Kidney glomerular epithelial cell (primary cell): ENCODE results near the gene PPP4R1.
"Not testable (repeated sequence)": the region's sequence is repeated elsewhere in the genome, so short reads cannot be mapped to it uniquely, and the experiment has no call there.

Experiments
- DNase-seq: peaks from one replicate; lab custom pipeline; 2025; lab: John Stamatoyannopoulos, UW

PPP4R1 gene

DNA sequence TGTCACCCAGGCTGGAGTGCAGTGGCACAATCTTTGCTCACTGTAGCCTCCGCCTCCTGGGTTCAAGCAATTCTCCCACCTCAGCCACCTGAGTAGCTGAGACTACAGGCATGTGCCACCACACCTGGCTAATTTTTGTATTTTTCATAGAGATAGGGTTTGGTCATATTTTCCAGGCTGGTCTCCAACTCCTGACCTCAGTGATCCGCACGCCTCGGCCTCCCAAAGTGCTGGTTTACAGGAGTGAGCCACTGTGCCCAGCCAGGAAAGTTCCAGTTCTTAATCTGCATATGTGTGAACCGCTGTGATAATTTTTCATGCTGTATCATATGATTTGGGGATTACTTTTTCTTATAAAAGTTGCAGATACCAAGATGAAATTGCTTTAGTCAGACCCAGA is 14.6 kb upstream of the PPP4R1 start:
- DNase-seq: no peak

DNA sequence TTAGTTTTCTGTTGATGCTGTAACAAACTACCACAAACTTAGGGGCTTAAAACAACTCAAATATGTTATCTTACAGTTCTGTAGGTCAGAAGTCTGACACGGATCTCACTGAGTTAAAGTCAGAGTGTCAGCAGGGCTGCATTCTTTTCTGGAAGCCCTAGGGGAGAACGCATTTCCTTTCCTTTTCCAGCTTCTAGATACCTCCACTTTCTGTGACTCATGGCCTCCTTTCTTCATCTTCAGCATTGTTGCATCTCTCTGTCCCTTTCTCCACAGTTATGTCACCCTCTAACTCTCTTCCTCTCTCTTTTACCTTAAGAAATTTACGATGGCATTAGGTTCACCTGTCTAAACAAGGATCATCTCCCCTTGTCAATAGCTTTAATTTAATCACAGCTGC is 13.3 kb upstream of the PPP4R1 start:
- peak; percentile 19 for DNase-seq

DNA sequence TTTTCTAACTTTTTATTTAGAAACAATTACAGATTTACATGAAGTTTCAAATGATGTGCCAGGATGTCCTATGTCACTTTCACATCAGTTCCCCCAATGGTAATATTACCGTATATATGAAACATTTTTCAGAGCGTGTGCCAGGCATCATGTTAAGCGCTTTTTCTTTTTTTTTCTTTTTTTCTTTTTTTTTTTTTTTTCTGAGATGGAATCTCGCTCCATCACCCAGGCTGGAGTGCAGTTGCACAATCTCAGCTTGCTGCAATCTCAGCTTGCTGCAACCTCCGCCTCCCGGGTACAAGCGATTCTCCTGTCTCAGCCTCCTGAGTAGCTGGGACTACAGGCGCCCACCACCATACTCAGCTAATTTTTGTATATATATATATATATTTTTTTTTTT is 5.6 kb upstream of the PPP4R1 start:
- DNase-seq: no peak

DNA sequence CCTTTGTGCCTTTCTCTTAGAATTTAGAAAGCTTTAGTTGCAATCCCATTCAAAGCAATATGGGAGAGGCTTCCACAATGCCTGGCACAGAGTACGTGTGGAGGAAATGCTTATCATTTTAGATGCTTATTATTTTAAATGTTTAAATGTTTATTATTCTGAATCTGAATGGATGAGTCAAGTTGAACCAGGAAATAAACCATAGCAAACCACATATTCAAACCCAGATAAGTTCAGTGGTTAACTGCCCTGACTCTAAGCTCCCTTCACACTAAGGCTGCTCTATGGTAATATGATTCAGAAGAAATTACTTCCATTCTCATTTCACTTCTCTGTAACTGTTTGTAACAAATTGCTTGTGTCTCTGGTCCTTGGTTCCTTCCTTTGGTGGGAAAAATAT is 5.2 kb upstream of the PPP4R1 start:
- peak; percentile 30 for DNase-seq

DNA sequence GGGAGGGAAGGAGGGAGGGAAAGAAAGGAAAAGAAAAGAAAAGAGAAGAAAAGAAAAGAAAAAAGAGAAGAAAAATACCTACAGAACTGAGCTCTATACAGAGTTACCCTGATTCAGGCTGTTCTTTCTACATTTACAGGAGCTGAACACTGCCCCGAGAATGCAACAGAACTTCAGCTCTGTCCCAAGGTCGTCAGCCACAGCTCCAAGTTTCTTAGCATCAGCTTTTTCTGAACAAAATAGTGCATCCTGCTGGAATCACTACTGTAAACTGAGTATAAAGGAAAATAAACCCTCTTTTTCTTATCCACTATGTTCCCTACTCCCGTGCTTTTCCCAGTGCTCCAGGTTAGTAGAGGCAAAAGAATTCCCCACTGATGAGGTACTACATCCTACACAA is 4.7 kb upstream of the PPP4R1 start:
- DNase-seq: no peak

DNA sequence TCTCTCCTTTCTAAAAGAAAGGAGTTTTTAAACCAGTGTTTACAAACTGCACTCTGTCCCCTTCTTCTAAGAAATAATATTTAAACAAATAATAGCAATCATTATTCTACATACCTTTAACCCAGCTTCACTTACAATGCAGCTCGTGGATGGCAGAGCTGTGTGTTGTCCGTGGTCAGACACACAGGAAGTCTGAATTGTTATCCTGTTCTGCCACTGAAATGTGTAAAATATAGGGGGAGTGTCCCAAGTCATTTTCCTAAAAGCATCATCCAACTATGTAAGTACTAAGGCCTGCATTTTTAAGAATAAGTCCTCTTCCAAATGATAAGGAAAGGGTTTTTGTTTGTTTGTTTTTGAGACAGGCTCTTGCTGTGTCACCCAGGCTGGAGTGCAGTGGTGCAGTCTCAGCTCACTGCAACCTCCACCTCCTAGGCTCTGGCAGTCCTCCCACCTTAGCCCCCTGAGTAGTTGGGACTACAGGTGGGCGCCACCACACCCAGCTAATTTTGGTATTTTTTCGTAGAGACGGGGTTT is 2.7 kb upstream of the PPP4R1 start:
- no peak for DNase-seq

DNA sequence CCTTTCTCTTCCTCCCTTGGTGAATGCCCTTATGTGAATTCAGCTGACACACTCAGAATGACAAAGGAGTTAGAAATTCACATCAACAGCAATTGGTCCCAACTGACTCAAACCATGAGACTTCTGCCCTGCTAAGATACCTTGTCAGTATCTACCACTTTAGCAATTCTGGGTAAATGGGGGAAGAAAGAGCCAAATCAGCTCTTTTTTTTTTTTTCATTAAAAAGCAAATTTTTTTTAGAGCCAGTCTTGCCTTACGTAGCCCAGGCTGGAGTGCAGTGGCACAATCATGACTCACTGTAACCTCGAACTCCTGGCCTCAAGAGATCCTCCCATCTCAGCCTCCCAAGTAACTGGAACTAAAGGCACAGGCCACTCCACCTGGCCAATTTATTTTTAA is 1.7 kb upstream of the PPP4R1 start:
- DNase-seq: no peak

DNA sequence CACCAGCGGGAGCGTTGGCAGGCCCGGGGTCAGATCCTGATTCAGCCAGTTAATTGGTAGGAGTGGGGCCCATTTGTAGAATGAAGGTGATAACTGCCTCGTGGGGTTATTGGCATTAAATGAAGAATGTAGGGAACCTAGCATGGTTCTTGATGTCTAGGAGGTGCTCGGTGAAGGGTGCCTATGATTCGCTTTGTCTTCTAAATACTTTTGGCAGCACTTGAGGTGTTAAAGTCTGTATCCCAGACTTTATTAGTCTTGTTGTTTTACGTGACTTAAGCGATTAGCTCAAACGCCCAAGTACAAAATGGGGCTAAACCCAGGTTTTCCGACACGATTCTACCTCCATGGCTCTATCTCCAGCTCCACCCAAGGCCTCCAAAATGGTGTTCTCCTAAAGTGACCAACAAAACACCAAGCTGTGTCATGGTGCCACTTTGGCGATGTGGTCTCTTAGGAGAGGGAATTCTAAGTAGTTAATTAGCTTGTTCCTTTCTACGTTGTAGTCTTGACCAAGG is 980 bp upstream of the PPP4R1 start:
- DNase-seq: peak; percentile 85

DNA sequence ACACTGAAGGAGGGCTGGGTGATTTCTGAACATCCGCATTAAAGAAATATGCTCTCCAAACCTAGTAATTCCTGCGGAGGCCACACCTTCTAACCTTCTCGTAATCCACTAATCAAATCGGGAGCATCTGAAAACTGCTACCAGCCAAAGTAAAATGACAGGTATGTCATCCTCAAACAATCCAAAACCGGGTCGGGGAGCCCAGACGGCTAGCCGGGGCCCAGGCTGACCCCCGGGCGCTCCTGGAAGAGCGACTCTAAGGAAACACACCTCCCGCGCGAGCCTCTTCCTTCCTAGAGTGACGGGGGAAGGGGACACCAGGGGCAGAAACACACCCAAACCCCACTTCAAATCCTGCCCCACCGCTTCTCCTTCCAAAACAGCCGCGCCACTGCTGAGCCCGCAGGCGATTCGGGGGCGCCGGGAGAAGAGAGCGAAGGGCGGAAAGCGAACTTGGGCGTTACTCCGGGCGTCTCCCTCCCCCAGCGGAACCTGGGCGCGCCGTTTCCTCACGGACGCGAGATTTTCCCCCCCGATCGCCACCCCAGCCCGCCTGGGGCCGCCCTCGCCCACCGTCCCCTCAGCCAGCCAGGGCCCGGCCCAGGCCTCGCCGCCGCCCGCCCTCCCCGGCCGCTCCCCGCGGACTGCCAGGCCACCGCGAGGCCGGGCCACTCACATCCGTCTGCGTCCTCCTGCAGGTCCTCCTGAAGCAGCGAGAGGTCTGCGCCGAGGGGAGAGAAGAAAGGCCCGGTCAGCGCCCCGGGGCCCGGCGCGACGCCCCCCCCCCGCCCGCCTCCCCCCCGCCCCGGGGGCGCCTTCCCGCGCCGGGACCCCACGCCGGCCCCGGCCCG is 584 bp downstream of the PPP4R1 start:
- peak; percentile 22 for DNase-seq

DNA sequence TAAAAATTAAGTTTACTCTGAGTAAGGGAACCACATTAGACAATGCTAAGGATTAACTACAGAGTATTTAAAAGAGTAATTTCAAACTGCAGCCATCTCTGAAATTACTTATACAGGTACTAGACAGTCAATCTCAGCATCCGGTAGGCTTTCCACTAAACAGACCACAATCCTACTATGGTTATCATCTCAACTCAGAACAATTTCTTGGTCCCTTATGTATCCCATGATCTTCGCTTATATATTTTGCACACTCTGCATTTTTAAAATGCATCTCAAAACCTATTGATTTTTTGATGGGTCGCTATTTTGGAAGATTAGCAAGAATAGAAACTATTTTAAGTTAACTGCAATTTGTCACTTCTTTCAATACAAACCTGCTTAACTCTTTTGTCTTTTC is 1.4 kb downstream of the PPP4R1 start:
- DNase-seq: no peak

DNA sequence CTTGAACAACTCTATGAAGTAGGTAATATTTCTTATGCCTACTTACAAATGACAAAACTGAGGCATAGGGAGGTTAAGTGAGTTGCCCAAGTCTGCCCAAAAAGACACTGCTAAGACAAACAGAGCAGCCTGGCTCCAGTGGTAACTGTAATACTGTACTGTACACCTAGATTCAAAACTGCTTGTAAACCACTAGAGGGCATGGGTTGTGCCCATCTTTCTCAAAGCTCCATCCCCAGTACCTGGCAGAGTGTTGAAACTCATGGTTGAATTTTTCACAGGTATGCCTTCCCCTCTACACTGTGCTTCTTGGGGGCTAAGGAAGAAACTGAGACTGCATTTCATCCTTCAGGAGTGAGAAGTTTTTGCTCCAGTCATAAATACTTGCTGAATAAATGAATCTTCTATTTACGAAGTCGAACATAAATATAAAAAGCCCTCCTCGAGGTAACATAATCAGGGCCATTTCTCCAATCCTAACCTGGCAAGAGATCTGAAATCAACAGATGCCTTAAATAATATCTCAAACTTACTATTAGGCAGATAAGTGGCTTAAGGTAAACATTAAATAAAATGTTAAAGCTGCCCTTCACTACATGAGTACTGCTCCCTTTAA is 2.0 kb downstream of the PPP4R1 start:
- DNase-seq: peak; percentile 62

DNA sequence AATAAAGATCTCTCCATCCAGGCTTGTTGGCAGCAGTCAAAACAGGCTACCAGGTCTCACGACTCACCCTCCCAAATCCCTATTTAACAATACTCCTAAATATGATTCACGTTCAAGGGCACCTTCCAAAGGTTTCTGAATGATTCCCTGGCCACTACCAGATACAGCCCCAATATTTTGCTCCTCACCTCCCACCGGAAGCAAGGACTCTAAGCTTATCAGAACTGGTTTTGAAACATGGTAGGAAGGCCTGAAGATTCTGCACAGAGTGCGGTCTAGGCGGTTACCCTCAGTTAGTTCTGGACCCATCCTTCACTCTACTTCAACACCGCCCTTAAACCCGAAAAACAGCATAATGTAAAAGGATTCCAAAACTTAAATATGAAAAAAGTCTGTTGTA is 5.2 kb downstream of the PPP4R1 start:
- DNase-seq: no peak

DNA sequence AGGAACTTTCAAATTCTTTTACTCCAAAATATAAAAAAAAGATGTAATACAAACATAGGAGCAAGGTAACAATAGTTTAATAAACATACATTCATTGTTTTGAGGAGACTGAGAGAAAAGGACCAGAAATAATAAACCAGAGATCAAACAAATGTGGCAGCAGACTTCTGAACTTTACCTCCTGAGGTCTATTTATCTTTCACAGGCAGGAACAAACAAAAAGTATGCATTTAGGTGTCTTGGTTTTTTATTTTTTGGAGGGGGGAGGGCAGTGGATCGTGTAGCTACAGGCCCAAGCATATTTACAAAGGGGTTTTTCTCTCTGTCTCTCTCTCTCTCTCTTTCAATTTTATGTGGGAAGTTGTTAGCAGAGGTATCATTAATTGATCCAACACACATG is 5.6 kb downstream of the PPP4R1 start:
- DNase-seq: no peak

DNA sequence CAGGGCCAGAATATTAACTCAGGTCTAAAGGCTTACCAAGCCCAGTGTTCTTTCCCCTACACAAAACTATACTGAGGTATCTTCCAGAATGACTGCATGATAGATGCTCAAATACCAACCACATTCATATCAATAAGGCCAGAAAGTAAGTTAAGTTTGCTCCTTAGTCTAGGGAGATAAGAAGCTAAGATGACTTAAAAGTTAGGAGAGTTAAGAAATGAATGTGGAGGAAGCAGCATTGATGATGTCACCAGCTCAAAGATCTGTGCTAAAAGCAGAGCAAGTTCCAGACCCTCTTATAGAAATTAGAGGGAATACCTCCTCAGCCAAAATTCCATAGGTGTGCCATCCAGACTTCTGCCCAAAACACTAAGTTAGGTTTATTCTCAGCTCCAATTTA is 6.1 kb downstream of the PPP4R1 start:
- no peak for DNase-seq

DNA sequence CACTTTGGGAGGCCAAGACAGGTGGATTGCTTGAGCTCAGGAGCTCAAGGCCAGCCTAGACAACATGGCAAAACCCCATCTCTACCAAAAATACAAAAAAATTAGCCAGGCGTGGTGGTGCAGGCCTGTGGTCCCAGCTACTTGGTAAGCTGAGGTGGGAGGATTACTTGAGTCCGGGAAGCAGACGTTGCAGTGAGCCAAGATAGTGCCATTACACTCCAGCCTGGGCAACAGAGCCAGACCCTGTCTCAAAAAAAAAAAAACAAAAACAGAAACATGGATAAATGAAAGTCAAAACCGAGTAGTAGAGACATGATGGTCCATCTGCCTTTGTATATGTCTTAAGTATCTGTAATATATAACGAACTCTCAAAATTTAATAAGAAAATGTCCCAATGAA is 7.2 kb downstream of the PPP4R1 start:
- not testable (repeated sequence) for DNase-seq

DNA sequence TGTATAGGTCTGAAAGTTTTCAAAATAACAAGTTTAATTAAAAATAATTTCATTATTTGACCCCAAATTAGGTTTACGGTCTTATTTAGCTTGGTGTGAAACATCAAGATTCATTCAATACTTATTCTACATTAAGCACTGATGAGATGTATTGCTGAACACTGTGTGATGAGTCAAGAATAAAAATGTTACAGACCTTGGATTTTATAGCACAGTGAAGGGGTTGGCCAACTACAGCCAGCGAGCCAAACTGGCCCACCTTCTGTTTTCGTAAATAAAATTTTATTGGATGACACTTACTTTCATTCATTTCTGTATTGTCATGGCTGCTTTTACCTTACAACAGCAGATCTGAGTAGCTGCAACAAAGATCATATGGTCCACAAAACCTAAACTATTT is 8.3 kb downstream of the PPP4R1 start:
- no peak for DNase-seq

DNA sequence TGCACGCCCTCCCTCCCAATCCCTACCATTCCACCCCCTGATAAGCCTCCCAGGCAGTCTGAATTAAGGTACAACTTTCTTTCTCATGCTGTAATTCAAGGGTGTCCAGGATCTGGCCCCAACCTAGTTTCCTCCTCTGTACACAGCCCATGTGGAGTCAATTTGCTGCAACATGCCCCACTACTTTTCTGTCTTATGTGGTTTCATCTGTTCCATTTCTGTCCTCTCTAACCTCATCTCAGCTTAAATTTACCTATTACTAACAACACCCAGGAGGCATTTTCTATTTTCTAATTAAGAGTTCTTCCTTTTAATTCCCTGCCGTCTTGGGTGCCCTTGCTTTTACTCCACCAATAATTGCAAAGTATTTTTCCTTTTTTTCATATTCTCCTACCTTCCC is 10.0 kb downstream of the PPP4R1 start:
- no peak for DNase-seq

DNA sequence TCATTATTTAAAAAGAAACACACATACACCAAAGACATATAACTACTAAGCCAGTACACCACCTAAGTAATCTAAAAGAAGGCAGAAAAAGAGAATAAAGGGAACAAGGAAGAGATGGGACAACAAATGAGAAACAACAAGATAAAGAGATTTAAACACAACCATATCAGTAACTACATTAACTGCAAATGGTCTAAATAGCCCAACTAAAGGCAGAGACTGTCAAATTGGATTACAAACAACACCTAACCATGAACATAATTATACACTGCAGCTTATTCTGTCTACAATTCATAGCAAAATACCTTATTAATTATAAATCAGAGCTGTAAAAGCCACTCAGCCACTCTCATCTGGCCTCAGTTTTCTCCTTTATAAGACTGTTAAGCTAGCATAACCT is 15.0 kb downstream of the PPP4R1 start:
- DNase-seq: no peak

DNA sequence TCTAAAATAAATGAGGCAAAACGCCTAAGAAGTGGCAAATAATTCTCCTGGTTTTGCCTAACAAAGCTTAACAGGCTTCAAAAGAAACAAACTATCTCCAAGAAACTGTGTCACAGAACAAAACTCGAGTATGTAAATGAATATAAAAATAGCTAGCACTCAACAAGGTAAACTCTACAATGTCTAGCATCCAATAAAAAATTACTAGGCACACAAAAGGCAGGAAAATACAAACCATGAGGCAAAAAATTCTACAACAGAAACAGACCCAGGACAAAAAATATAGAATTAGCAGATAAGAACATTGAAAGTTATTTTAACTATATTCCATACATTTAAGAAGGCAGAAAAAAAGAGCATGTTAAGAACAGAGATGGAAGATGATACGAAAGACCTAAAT is 16.8 kb downstream of the PPP4R1 start:
- DNase-seq: no peak

DNA sequence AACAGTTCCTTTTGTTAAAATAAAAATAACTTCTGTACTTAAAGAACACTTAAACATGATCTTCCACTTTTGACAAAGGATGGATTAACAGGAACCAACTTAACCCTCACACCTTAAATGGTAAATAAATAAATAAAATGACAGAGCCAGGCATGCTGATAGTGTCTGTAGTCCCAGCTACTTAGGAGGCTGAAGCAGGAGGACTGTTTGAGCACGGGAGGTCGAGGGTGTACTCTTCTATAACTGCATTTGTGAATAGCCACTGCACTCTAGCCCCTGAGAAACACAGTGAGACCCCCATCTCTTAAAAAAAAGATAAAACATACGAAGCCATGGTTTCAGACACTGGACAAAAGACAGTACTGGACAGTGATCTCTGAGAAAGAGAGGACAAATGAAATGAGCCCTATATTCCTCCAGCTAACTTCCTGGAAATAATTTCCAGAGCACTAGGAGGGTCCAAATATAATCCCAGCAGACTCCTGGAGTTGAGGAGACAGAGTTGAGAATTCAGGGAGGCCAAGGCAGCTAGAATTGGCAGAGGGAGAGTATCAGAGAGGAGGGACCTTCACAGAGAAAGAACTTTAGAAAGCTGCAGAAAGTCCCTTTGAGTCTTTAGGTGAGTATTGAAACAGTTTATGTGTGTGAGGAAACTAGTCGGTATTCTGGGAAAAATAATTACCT is 17.4 kb downstream of the PPP4R1 start:
- no peak for DNase-seq

DNA sequence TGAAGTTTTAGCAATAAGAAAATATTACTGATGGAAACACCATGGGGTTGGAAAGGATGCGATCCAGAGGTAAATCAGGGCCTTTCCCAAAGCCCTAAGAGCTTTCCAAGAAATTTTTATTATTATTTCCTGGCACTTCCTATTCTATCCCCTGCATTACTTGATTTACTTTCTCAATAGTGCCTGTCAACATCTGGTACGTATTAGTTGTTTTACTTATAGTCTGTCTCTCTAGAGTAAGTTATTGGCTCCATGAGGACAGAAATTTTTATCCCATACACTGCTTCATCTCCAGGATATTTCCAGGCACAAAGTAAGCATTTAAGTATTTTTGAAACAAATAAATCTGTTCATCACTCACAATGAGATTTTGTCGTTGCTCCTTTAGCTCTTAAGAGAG is 18.1 kb downstream of the PPP4R1 start:
- no peak for DNase-seq

DNA sequence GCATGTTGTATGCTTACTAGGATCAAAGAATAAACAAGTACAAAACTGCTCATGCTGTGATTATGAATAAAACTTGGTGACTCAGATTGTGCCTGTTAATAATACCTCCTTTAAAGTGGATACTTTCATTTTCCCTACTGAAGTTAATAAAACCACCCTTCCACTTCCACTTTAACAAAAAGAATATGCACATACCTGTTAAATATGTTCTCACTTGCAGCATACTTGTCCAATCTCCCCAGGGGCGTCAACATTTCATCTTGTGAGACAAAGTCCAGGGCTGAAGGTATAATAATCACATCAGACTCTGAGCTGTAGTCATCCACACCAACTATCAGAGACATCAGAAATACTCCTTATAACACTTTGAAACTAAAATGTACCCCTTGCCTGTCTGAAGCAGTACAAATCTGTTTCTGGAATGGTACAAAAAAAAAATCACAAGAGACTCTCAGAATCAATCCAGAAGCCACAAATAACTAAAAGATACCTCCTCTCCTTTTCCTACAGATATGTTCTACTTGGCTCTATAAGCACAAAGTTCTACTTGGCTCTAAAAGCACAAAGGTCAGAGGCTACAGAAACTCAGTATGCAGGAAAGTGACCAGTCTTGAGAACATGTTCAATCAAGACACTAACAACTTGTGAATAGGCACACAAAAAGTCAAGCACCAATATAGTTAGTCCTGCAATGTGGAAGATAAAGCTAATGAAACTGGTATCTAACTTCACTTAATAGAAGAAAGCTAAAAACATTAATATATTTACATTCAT is 19.3 kb downstream of the PPP4R1 start:
- no peak for DNase-seq
